ENCODE measurements around the gene FLOT2.

Gene FLOT2

DNA sequence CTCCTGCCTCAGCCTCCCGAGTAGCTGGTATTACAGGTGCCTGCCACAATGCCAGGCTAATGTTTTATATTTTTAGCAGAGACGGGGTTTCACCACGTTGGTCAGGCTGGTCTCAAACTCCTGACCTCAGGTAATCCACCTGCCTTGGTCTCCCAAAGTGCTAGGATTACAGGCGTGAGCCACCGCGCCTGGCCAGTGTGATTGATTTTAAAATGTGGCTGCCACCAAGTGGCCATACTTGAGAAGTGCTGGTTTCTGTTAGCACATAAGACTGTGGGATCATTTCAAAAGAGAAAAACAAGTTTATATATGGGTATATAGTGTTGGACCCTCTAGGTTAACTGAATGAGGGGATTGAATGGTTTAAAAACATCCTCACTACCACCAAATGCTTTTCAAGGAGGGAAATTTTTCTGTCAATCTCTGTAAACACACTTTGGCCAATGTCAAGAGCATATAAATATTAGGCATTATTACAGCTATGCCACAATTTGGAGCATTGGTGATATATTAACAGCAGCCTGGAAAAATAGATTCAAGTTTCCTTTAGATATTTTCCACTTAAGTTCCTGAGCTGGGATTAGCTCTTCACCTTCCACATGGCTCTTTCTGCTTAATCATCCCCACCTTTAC is 18.9 kb upstream of the FLOT2 start:
- no peaks in the 10 kb centered on the region for H4K20me1 ChIP-seq (ENCODE audit: insufficient read depth, low read length)
- TF ChIP-seq EZH2 (IDR thresholded peaks at IDR 0.05; ENCODE audit: borderline replicate concordance, low read length) (no peak), CTCF (IDR thresholded peaks at IDR 0.05; ENCODE audit: low read length) (peak; percentile 70)
- H3K9ac ChIP-seq (ENCODE audit: low read length), result no peak overlapping the region
- no peaks in the 10 kb centered on the region for H3K9me3 ChIP-seq (ENCODE audit: low read length)
- H3K4me3 ChIP-seq (ENCODE audit: low read depth, low read length, poor library complexity, severe bottlenecking), result no peak overlapping the region
- H3K4me1 ChIP-seq (ENCODE audit: insufficient read depth, low read length, severe bottlenecking), result no peaks in the 10 kb centered on the region
- no peak overlapping the region for H3K4me2 ChIP-seq (ENCODE audit: low read length)
- H3K9me2 ChIP-seq (ENCODE audit: low read depth, low read length), result no peaks in the 10 kb centered on the region
- peaks cover 94% of the 10 kb centered on the region for H3K36me3 ChIP-seq (ENCODE audit: insufficient read depth, low read length)
- H3K79me2 ChIP-seq (ENCODE audit: insufficient read depth, low read length), result no peaks in the 10 kb centered on the region
- no peak overlapping the region for H2AFZ ChIP-seq (ENCODE audit: low read length)
- H3F3A ChIP-seq (ENCODE audit: insufficient read depth, low read length), result no peaks in the 10 kb centered on the region
- no peaks in the 10 kb centered on the region for H3K27me3 ChIP-seq (ENCODE audit: insufficient read depth, low read length)
- H3K27ac ChIP-seq (ENCODE audit: low read depth, low read length, poor library complexity, severe bottlenecking), result no peak overlapping the region

DNA sequence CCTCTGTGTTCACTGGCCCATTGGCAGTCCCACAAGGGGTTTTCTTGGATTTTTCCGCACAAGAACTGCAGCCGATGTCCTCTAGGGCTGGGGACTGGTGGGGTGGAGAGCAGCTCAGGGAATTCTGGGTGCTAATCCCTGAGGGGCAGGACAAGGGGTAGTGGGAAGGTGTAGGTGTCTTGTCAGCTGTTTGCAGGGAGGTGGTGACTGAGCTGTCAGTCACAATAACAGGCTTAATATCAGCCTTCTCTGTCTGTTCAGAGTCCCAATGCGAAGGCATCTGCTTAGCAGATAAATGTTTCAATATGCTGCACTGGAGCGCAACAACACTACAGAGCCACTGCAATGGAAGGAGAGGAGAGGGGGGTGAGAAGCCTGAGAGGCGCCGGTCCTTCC is 15.4 kb upstream of the FLOT2 start:
- H3K27ac ChIP-seq (ENCODE audit: low read depth, low read length, poor library complexity, severe bottlenecking), result no peak overlapping the region
- H3K27me3 ChIP-seq (ENCODE audit: insufficient read depth, low read length), result no peaks in the 10 kb centered on the region
- no peak overlapping the region for H3K9ac ChIP-seq (ENCODE audit: low read length)
- no peaks in the 10 kb centered on the region for H4K20me1 ChIP-seq (ENCODE audit: insufficient read depth, low read length)
- no peak overlapping the region for H3K4me2 ChIP-seq (ENCODE audit: low read length)
- no peaks in the 10 kb centered on the region for H3K4me1 ChIP-seq (ENCODE audit: insufficient read depth, low read length, severe bottlenecking)
- no peak overlapping the region for H2AFZ ChIP-seq (ENCODE audit: low read length)
- H3K4me3 ChIP-seq (ENCODE audit: low read depth, low read length, poor library complexity, severe bottlenecking), result no peak overlapping the region
- H3K9me3 ChIP-seq (ENCODE audit: low read length), result no peaks in the 10 kb centered on the region
- TF ChIP-seq EZH2 (IDR thresholded peaks at IDR 0.05; ENCODE audit: borderline replicate concordance, low read length) (no peak), CTCF (IDR thresholded peaks at IDR 0.05; ENCODE audit: low read length) (no peak)
- H3K36me3 ChIP-seq (ENCODE audit: insufficient read depth, low read length), result peaks cover 96% of the 10 kb centered on the region
- H3F3A ChIP-seq (ENCODE audit: insufficient read depth, low read length), result no peaks in the 10 kb centered on the region
- H3K79me2 ChIP-seq (ENCODE audit: insufficient read depth, low read length), result no peaks in the 10 kb centered on the region
- H3K9me2 ChIP-seq (ENCODE audit: low read depth, low read length), result no peaks in the 10 kb centered on the region

DNA sequence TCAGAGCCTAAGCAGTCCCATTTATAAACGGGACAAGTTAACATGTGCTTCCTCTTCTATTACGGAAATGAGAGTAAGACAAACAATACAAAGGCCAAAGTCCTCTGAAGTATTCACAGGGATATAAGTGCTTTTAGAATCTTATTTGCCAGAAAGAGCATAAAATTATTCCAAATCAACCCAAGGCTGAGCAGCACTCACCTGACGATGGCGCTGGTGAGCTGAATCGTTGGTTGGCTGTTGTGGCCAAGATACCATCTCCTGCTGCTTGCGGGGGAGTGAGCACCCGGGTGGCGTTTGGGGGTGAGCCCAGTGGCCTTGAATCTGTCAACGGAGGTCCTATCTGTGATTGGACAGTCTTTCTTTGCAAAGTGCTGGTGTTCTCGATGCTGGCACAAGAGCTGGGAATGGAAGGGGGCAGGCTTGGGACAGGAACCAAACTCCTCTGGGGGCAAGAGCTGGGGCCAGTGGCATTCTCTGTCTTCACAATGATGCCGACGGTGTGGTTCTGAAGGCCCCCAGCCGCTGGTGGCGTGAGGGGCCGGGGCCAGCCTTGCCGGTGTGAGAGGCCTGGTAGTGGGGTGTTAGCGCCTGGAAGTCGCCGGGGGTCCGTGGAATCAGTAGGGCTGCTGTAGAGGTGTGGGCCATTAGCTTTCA is 14.9 kb upstream of the FLOT2 start:
- Histone ChIP-seq H3K9me2 (ENCODE audit: low read depth, low read length) (no peaks in the 10 kb centered on the region), H3K9me3 (ENCODE audit: low read length) (no peaks in the 10 kb centered on the region), H3K27ac (ENCODE audit: low read depth, low read length, poor library complexity, severe bottlenecking) (no peak overlapping the region), H2AFZ (ENCODE audit: low read length) (no peak overlapping the region), H4K20me1 (ENCODE audit: insufficient read depth, low read length) (no peaks in the 10 kb centered on the region), H3K9ac (ENCODE audit: low read length) (no peak overlapping the region), H3K27me3 (ENCODE audit: insufficient read depth, low read length) (no peaks in the 10 kb centered on the region), H3K4me2 (ENCODE audit: low read length) (no peak overlapping the region), H3K79me2 (ENCODE audit: insufficient read depth, low read length) (no peaks in the 10 kb centered on the region), H3K4me1 (ENCODE audit: insufficient read depth, low read length, severe bottlenecking) (no peaks in the 10 kb centered on the region), H3F3A (ENCODE audit: insufficient read depth, low read length) (no peaks in the 10 kb centered on the region), H3K4me3 (ENCODE audit: low read depth, low read length, poor library complexity, severe bottlenecking) (no peak overlapping the region), H3K36me3 (ENCODE audit: insufficient read depth, low read length) (peaks cover 96% of the 10 kb centered on the region)
- TF ChIP-seq EZH2 (IDR thresholded peaks at IDR 0.05; ENCODE audit: borderline replicate concordance, low read length) (no peak), CTCF (IDR thresholded peaks at IDR 0.05; ENCODE audit: low read length) (peak; percentile 35)
